GM15510 (cell line): ENCODE results near the gene SLX4IP.

ENCODE experiments used
- POLR2A ChIP-seq: IDR thresholded peaks from 3 replicates; pipeline ENCODE4 v1.6.1; 2011; ENCODE audit warnings: borderline replicate concordance; ENCODE audit not compliant: insufficient read length; ENCODE audit errors: extremely low read depth

Gene SLX4IP

DNA sequence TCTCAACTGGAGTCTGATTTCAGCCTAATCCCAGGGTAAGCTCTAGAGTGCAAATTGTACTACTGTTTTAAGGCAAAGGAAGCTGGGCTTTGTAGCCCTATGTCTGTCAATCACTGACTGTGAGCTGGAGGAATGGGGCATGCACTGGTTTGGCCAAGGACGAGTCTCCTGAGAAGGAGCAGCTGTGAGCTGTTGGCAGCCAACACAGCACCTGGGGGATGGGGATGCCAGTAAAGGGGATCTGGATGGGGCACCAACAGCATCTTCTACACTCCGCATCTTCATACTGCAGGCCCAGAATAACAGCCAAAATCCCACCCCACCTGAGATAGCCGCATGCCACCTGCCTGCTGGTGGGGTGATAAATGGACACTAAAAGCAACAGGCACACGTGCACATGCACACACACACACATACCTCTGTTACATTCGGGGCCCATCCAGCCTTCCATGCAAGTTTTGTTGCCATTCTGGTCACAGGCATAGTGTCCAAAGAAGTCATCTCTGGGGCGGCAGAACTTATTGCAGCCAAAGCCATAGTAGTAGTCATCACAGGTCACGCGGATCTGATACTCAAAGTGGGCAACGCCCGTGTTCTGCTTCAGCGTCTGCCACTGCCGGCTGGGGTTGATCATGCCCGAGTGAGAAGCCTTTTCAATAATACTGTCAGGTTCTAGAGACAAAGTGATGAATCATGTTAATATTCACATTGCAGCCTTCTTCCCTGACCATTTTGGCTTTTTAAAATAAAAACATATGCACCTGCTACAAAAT lies 223.1 kb downstream of the SLX4IP start:
- no peak for TF ChIP-seq POLR2A

DNA sequence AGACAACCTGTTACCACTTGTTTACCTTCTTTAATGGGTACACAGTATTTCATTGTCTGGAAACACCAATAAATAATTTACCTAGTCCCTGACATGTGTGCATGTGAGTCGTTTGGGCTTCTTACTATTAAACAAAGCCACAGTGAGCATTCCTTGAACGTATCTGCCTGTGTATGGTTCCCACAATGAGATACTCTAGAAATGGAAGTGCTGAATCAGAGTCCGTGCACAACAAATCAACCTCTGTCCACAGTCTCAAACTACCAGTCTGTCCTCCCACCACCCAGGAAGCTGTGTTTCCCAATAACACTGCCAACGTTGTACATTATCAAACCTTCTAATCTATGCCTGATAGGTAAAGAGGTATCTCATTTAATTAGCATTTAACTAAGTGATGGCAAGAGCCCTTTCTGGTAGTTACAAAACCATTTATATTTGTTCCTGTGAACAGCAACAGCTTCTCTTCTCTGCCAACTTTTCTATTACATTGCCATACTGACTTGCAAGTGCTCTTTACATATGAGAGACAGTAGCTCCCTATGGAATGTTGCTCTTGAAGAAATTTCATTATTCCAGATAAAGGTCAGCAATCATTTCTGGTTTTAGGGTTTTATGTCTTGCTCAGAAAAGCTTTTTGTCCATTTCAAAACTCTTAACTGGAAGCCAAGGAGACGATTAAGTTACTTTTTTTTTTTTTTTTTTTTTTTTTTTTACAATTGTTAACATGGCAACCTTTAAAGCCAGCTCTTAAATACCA lies 223.9 kb downstream of the SLX4IP start:
- no peak for TF ChIP-seq POLR2A

DNA sequence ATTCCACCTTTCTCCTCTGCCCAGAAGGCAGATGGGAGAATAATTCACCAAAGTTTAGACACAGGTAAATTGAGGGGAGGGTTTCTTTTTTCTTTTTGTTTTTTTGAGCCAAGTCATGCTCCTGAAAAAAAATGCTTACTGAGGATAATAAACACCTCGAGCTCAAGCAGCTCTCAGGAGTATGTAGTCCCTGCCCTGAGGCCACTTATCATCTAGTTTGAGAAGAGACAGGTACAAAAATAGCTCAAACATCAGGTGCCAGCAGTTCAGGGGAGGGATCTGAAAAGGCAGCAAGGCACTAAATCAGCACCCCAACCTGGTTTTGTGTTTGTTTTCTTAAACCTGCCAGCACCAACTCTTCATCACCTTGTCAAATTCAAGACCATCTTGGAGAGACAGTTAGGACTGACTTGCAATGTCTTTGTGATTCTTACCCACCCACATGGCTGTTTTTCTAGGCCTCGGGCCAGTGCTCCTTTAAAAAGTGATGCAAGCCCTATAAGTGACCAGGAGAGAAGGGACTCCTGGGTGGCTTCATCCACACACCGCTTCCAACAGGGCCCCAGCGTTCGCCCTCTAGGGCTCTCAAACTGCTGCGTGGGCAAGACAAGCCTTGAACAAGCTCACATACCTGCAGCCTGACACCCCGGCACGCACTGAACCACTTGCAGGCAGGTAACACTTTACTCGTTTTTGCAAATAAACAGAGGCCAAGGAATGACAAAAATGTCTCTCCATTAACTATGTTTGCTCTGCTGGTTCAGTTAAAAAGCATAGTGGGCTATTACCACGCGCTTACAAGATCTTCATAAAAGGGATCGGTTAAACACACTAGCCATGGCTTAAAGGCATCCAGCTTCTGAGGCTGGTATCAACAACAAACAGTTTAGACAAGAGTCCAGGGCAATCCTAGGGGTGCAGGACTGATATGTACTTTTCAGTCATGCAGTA lies 224.8 kb downstream of the SLX4IP start:
- no peak for TF ChIP-seq POLR2A

DNA sequence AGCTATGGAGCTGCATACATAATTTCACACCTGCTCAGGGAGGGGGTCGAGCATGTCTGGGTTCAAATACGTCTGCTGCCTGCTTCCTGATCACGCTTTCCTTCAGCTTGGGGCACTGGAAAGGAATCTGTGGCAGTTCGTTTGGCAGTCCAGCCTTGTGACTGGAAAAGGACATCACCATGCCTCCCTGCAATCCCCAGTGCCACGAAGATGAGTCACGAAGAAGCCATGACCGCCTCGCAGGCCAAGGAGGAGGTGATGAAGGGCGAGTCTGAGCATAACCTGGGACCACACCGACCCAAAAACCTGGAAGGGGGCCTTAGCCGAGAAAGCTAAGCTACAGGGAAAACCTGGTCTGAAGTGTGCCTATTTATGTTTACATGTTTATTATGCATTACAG lies 225.6 kb downstream of the SLX4IP start:
- TF ChIP-seq POLR2A = no peak

DNA sequence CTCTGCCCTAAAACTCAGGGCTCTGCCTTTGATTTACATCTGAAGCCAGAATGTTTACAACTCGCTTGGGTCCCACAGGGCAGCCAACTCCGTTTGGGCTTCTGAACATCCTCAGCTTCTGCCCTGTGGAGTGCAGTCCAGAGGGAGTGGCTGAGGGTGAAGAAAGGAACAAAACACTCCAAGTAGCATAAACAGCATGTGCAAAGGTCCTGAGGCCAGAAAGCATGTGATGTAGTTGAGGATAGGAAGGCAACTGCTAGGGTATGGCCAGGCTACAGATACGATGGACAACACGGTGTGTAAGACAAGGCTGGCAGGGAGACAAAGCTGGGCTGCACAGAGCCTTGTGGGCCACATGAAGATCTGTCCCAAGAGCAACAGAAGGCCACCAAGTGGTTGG lies 226.2 kb downstream of the SLX4IP start:
- TF ChIP-seq POLR2A = no peak

DNA sequence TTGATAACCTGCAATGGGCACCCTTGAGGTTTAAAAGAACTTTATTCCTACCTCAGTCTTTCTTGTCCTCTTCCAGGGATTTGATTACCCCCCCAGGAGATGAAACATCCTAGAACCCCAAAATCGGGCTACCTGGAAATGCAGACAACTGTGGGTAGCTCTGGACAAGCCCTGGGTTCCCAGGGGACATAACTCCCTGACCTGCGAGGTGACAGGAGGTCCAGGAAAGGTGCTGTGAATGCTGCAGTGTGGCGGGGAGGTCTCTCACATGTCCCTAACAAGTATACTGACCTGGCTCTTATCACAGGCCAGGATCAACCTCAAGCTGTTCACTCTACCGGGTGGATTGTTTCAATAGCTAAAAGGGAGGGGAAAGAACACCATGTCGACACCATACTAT lies 227.0 kb downstream of the SLX4IP start:
- TF ChIP-seq POLR2A = no peak

DNA sequence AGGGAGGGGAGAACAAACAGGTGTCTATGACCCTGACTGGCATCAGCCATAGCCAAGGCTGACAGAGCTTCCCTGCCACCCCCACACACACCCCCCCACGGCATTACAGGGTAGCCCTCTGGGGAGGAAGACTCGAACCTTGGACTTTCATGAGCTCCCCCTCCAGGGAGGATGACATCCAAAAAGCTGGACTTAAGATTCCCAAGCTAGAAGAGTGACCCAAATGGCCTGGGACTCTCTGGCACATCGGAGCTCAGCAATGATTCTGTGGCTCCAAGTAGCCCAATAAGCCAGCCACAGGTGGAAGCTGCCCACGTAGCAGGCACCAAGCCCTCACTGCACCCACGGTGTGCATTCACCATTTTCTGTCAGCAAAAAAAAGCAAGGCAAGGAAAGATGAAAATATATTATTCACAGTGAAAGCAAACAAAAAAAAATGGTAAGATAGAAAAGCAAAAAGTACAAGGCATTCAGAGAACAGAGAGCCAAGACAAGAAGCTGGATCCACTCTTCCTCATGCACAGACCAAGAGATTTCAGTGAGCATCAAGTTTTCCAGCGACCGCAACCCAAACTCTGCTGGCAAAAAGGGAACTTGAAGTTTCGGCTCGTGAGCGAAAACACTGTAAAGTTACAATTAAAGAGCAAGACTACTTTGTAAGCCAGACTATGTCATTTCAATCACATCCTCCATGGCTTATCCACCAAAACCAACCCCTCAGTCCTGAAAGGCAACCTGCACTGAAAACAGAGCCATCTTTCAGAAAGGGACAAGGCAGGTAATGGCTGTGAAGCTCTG lies 227.8 kb downstream of the SLX4IP start:
- no peak for TF ChIP-seq POLR2A

DNA sequence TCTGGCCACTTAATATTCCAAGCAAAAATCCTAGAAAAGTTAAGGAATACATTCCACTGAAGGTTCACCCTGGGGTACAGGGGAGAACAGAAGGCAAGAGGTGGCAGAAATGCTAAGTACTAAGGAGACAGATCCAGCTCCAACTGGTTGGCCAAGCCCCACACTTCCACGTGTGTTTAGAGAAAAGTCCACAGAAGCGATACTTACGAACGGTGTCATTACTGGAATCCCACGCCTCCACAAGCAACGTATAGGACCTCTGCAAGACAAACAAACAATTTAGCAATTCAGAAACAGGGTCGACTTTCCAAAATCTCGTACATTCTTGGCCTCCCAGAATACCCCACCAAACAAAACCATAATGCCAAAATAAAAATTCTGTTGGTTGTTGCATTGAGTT lies 228.7 kb downstream of the SLX4IP start:
- no peak for TF ChIP-seq POLR2A

DNA sequence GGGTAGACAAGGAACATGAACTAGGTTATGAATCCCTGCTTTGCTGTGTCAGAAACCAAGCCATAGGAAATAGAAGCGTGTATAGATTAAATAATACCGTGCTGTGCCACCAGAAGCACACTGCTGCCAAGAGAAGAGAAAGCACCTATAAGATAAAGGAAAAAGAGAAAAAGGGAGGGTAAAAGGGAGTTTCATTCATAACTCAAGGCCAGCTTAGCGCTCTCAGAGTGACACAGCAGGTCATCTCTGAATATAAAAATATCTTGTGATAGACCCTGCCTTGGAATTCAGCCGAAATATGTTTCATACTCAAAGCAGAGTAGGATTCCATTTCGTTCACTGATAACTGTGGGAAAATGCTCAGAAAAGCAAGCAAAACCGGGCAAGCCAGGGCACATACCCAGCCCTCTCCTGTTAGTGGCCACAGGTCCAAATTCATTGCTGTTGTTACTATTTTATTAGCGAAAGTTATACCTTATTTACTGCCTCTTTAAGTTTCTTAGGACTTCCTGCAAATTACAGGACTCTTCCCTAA lies 230.0 kb downstream of the SLX4IP start:
- TF ChIP-seq POLR2A = no peak

DNA sequence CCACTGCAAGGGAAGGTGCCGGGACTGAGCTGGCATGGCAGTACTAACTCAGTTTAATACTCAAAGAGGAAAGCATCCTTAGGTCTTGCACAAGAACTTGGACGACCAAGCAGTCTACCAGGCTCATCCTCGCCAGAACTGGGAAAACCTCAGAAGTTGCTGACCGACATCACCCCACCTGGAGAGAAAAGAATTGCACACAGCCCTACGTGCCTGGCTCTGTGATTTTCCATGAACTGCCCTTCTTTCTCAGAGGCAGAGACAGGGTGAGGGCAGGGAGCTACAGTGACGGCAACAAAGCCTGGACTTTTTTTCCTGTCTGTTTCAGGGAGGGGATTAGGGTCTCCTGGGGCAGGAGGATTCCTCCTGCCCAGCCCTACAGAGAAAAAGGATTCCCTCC lies 230.7 kb downstream of the SLX4IP start:
- TF ChIP-seq POLR2A = no peak

DNA sequence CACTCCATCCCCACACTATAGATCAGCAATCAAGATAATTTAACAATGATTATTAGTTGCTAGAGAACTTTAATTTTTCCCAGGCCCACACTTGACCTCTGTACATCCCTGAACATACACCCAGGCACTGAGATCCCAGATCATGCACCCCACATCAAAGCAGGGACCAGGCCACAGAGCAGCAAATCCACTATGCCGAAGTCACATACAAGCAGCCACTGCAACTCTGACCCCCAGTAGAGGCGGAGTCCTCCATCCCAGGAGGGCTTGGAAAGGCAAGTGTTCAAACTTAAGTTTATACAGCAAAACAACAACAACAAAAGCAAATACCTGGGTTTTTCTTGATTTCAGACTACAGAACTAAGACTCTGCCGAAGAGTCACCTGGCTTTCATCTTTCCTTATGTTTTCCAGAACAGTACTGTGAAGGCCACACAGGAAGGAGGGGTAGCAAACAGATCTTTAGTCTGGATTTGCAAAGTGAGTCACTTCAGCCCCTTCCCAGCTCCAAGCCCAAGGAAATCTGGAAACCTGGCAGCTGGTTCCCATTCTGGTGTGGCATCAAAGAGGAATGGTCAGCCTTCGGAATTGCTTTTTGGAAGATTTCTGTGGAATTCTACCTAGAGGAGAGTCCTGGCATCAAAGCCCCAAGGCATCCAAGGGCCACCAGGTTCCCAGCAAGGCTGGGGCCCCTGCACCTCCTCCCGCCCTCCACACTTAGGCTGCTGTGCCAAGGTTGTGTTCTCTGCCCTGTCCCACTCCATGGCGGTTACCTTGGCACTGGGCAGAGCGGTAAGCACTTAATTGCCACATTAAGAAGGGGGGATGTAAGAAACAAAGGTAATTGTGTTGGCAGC lies 231.3 kb downstream of the SLX4IP start:
- no peak for TF ChIP-seq POLR2A

DNA sequence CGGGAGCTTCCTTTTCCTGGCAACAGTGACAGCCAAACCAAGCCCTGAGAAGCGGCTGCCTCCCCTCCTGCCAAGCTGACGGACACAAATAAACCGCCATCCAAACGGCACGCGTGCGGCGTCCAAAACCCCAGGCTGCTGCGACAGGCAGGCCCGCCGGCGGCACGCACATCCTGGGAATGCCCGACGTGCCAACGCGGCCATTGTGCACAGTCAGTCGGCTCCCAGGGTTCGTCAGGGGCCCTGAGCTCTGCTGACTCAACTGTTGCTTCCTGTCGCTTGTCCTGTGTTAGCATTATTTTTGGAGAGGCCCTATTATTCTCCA lies 231.9 kb downstream of the SLX4IP start:
- TF ChIP-seq POLR2A = no peak

DNA sequence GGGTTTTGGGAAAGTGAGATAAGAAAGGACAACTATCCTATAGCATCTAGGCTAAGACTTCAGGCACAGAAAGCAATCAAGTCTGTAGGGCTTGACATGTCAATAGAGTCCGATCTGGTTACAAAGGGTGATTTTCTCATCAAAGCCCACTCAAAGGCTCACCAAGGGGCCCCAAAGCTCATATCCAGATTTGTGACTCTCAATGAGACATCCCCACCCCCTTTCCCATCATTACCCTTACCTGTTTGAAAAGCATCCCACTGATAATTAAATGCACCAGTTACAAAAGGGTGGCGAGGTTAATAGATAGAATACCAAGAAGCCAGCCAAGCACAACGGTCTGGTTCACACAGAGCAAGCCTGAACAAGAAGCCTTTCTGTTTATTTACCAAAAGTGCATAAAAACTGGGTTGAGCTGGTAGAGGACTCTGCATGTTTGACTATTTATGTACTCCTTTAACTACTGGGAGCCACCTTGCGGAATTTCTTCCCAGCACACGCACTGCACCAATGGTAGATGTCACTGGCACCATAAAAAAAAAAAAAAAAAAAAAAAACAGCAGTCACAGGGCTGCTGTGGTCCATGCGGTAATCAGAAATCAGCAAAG lies 232.6 kb downstream of the SLX4IP start:
- TF ChIP-seq POLR2A = no peak
